ENCODE data around the gene PLAU.
"Not testable (repeated sequence)": the region's sequence is repeated elsewhere in the genome, so short reads cannot be mapped to it uniquely, and the experiment has no call there.

GRCh38 chr10:73963533-73963932 is 52.6 kb downstream of the PLAU start:
- TF ChIP-seq CTCF (IDR thresholded peaks at IDR 0.05; ENCODE audit: low read depth, low read length); POLR2A (IDR thresholded peaks at IDR 0.05; ENCODE audit: extremely low read depth, insufficient read length): not testable (repeated sequence)

All from NB4 (cell line).